KG1 (cell line): ENCODE data around the gene MAST2.

Experiments used
- DNase-seq: peaks from one replicate; lab custom pipeline; 2025; lab: John Stamatoyannopoulos, UW

MAST2 gene

GRCh38 chr1:46062651-46063319, 259.4 kb downstream of the MAST2 start:
- DNase-seq: no peak

GRCh38 chr1:46064708-46065107, 261.3 kb downstream of the MAST2 start:
- DNase-seq: no peak

- no peak for DNase-seq
Observed at GRCh38 chr1:46065405-46065804, 262.0 kb downstream of the MAST2 start.

- DNase-seq: no peak
Observed at GRCh38 chr1:46067652-46068051, 264.2 kb downstream of the MAST2 start.

GRCh38 chr1:46068525-46068924, 265.1 kb downstream of the MAST2 start:
- no peak for DNase-seq

- no peak for DNase-seq
Observed at GRCh38 chr1:46070164-46070814, 266.9 kb downstream of the MAST2 start.

- no peak for DNase-seq
Observed at GRCh38 chr1:46072975-46073374, 269.6 kb downstream of the MAST2 start.

- DNase-seq: no peak
Observed at GRCh38 chr1:46076343-46076742, 272.9 kb downstream of the MAST2 start.

- DNase-seq: no peak
Observed at GRCh38 chr1:46077644-46078043, 274.2 kb downstream of the MAST2 start.

- no peak for DNase-seq
Observed at GRCh38 chr1:46080257-46080656, 276.8 kb downstream of the MAST2 start.

- no peak for DNase-seq
Observed at GRCh38 chr1:46081206-46081605, 277.8 kb downstream of the MAST2 start.

- DNase-seq: no peak
Observed at GRCh38 chr1:46081619-46082018, 278.2 kb downstream of the MAST2 start.

GRCh38 chr1:46083579-46083978, 280.2 kb downstream of the MAST2 start:
- DNase-seq: no peak

GRCh38 chr1:46084553-46085451, 281.4 kb downstream of the MAST2 start:
- DNase-seq: no peak
